HepG2 (cell line): ENCODE data around the gene RNGTT. TPM values are rescaled to one million over a fixed set of nuclear protein-coding genes. Genes with fewer than 3 reads are reported as not detected.
A peak's percentile ranks its signal among the peaks of the same experiment; 100 is the strongest.

Source experiments
- ATAC-seq: fragments of 200-7000 bp; cut with Tn5 transposase; 3 replicates; pipeline ENCODE4 v1.9.1; 2020; ENCODE audit warnings: mild to moderate bottlenecking, moderate library complexity
- BruUV-seq: library from RNA; stranded (reverse); fragments of 400-500 nt; replicated peaks from 2 replicates; lab custom pipeline; 2021; lab: Mats Ljungman, UMichigan
- CTCF ChIA-PET: fragments of 300-600 bp; formaldehyde crosslinking; extraction: SDS; loops from one replicate; lab custom pipeline; 2021; ENCODE audit warnings: low total read pairs, inconsistent platforms, low intra/inter-chr PET ratio; lab: Yijun Ruan, JAX
- POLR2A ChIA-PET: fragments of 350-600 bp; sonication (Branson Sonifier 250); formaldehyde crosslinking; loops from one replicate; lab custom pipeline; 2020; ENCODE audit warnings: antibody characterized with exemption, inconsistent platforms; lab: Yijun Ruan, JAX
- DNase-seq: peaks from one replicate; pipeline ENCODE4 v3.0.0-alpha.2; 2015; ENCODE audit warnings: low spot score
- FAIRE-seq: peaks from 3 replicates; lab custom pipeline; 2011; peaks lifted over from hg19 to GRCh38; lab: Jason Lieb, UNC
- H2AFZ ChIP-seq: one replicate; pipeline ENCODE4 v1.6.1; 2011; ENCODE audit warnings: low read length, inconsistent platforms
- H3K27ac ChIP-seq: fragments of 300-600 bp; 3 replicates; pipeline ENCODE4 v1.8.0; 2011; ENCODE audit warnings: mixed run types, mild to moderate bottlenecking, mixed read lengths, low read length, inconsistent platforms; ENCODE audit not compliant: insufficient read depth; ENCODE audit errors: extremely low read length
- H3K27me3 ChIP-seq, 2 experiments: fragments of 200-600 bp in 1 of 2; 2 replicates in 1 of 2; 3 replicates in 1 of 2; pipeline versions ENCODE4 v1.6.0 to v1.8.0; 2011; ENCODE audit warnings: low read length in 2 of 2, mild to moderate bottlenecking in 2 of 2, moderate library complexity in 2 of 2, inconsistent platforms in 1 of 2; ENCODE audit not compliant: insufficient read depth in 2 of 2, control insufficient read depth in 1 of 2
- H3K36me3 ChIP-seq, 2 experiments: fragments of 200-600 bp in 1 of 2; replicated peaks in 1 of 2; 2 replicates in 1 of 2; 3 replicates in 1 of 2; pipeline versions ENCODE4 v1.5.1 to v1.8.0; 2011; ENCODE audit warnings: low read length in 2 of 2, inconsistent platforms in 1 of 2; ENCODE audit not compliant: insufficient read depth in 2 of 2, control insufficient read depth in 1 of 2
- H3K4me1 ChIP-seq: 2 replicates; pipeline ENCODE4 v1.5.1; 2012; ENCODE audit warnings: low read length, inconsistent platforms; ENCODE audit not compliant: insufficient read depth
- H3K4me2 ChIP-seq: 2 replicates; pipeline ENCODE4 v1.6.0; 2011; ENCODE audit warnings: low read depth, low read length, inconsistent platforms
- H3K4me3 ChIP-seq, 3 experiments: fragments of 200-600 bp in 1 of 3; sonication (generic), shearing (Covaris generic) in 1 of 3; replicated peaks in 1 of 3; 2 replicates each; pipeline ENCODE4 v1.5.1; 2011 to 2016; ENCODE audit warnings: low read length in 3 of 3, inconsistent platforms in 2 of 3, low read depth in 2 of 3, mild to moderate bottlenecking in 2 of 3, control low read depth in 1 of 3, mixed read lengths in 1 of 3; ENCODE audit not compliant: insufficient read depth in 1 of 3
- H3K79me2 ChIP-seq: one replicate; pipeline ENCODE4 v1.6.1; 2011; ENCODE audit warnings: low read length, inconsistent platforms; ENCODE audit not compliant: insufficient read depth
- H3K9ac ChIP-seq: 2 replicates; pipeline ENCODE4 v1.6.0; 2011; ENCODE audit warnings: mild to moderate bottlenecking, low read depth, low read length, inconsistent platforms; ENCODE audit not compliant: insufficient read depth
- H3K9me3 ChIP-seq: 2 replicates; pipeline ENCODE4 v1.5.1; 2012; ENCODE audit warnings: mild to moderate bottlenecking, low read length
- H4K20me1 ChIP-seq: 2 replicates; pipeline ENCODE4 v1.6.0; 2011; ENCODE audit warnings: inconsistent platforms, mild to moderate bottlenecking, low read length, moderate library complexity; ENCODE audit not compliant: insufficient read depth
- BHLHE40 ChIP-seq: IDR thresholded peaks from 2 replicates; pipeline ENCODE4 v1.6.1; 2011; ENCODE audit warnings: low read length, improper control_type of control experiment
- GATAD2A ChIP-seq: IDR thresholded peaks from 2 replicates; pipeline ENCODE4 v1.6.1; 2016
- NFIC ChIP-seq: IDR thresholded peaks from 2 replicates; pipeline ENCODE4 v1.6.1; 2012; ENCODE audit warnings: mild to moderate bottlenecking, low read length, inconsistent platforms
- ONECUT2 ChIP-seq: sonication (generic); formaldehyde crosslinking; IDR thresholded peaks from 2 replicates; pipeline ENCODE4 v1.4.0; 2020; ENCODE audit warnings: missing genetic modification reagents
- POGZ ChIP-seq: sonication (generic); formaldehyde crosslinking; IDR thresholded peaks from 2 replicates; pipeline ENCODE4 v1.4.0; 2020; ENCODE audit warnings: mild to moderate bottlenecking, missing genetic modification reagents
- RNF2 ChIP-seq: fragments of 450-650 bp; conservative IDR thresholded peaks from 2 replicates; pipeline ENCODE4 v1.6.1; 2016; ENCODE audit warnings: low read depth
- SOX13 ChIP-seq, 3 experiments: fragments of 450-650 bp in 1 of 3; sonication (generic) in 1 of 3; formaldehyde crosslinking in 1 of 3; IDR thresholded peaks in 2 of 3; conservative IDR thresholded peaks in 1 of 3; 2 replicates each; pipeline versions ENCODE4 v1.5.0 to v1.6.1; 2016 to 2020; ENCODE audit warnings: antibody characterized with exemption in 1 of 3, mild to moderate bottlenecking in 1 of 3, missing compliant biosample characterization in 1 of 3, missing genetic modification reagents in 1 of 3, moderate library complexity in 1 of 3
- SOX5 ChIP-seq: IDR thresholded peaks from 2 replicates; pipeline ENCODE4 v1.6.1; 2016; ENCODE audit warnings: borderline replicate concordance
- ZMYM4 ChIP-seq: sonication (generic); formaldehyde crosslinking; IDR thresholded peaks from 2 replicates; pipeline ENCODE4 v1.8.1; 2023; ENCODE audit warnings: mild to moderate bottlenecking, missing genetic modification reagents
- ZNF263 ChIP-seq: sonication (generic); formaldehyde crosslinking; IDR thresholded peaks from 2 replicates; pipeline ENCODE4 v1.4.0; 2020; ENCODE audit warnings: missing genetic modification reagents
- ZNF354B ChIP-seq: sonication (generic); formaldehyde crosslinking; IDR thresholded peaks from 2 replicates; pipeline ENCODE4 v1.8.0; 2022; ENCODE audit warnings: mild to moderate bottlenecking, missing genetic modification reagents
- ZNF652 ChIP-seq: IDR thresholded peaks from 2 replicates; pipeline ENCODE4 v1.6.1; 2016; ENCODE audit warnings: low read depth, borderline replicate concordance
- ZNF776 ChIP-seq: sonication (generic); formaldehyde crosslinking; IDR thresholded peaks from 2 replicates; pipeline ENCODE4 v1.4.0; 2020; ENCODE audit warnings: mild to moderate bottlenecking, missing genetic modification reagents
- ZNF878 ChIP-seq: sonication (generic); formaldehyde crosslinking; IDR thresholded peaks from 2 replicates; pipeline ENCODE4 v1.8.1; 2023; ENCODE audit warnings: mild to moderate bottlenecking, missing genetic modification reagents, moderate library complexity
- ZNF891 ChIP-seq: sonication (generic); formaldehyde crosslinking; IDR thresholded peaks from 2 replicates; pipeline ENCODE4 v1.5.0; 2020; ENCODE audit warnings: mild to moderate bottlenecking, missing genetic modification reagents
- WGBS: methylation state at CpG from one replicate; pipeline ENCODE4 v1.1.6; 2017; ENCODE audit warnings: low lambda C conversion rate; 5-methylcytosine and 5-hydroxymethylcytosine counted together
- in situ Hi-C: cut with HindIII; loops from 2 replicates; pipeline ENCODE4 v1.10.0; 2017; ENCODE audit warnings: low pct_unique_long_range_greater_than_20kb; ENCODE audit not compliant: extremely low pct_ligation_motif_present
- intact Hi-C: fragments of 100-400 bp; cut with micrococcal nuclease; formaldehyde crosslinking; loops from one replicate; pipeline ENCODE4 v1.10.0; 2022; ENCODE audit not compliant: unreplicated experiment
- polyA plus RNA-seq, 8 experiments: library from polyadenylated mRNA; depleted of rRNA in 3 of 8; stranded (reverse) in 7 of 8; unstranded in 1 of 8; fragments of >200 nt; fragmentation: Illumina TruSeq in 4 of 8; extraction: Trizol in 4 of 8; gene quantifications; 2 replicates each; pipeline versions ENCODE4 v1.2.1 to v1.2.3, GENCODE V29; 2011 to 2016; ENCODE audit warnings: low read depth in 4 of 8, missing spikeins in 1 of 8, mixed read lengths in 1 of 8; ENCODE audit not compliant: insufficient read depth in 1 of 8
- total RNA-seq, 5 experiments: library from RNA; depleted of rRNA; stranded (reverse); fragments of >200 nt; fragmentation: Illumina TruSeq; extraction: Trizol; gene quantifications; 2 replicates each; pipeline ENCODE4 v1.2.3, GENCODE V29; 2016; ENCODE audit warnings: low read depth in 1 of 5
- TF ChIP-seq, protein P1 (sequence below): IDR thresholded peaks from 2 replicates; pipeline ENCODE4 v1.4.0; 2020; ENCODE audit warnings: mild to moderate bottlenecking, missing genetic modification reagents

RNGTT gene
- total and polyA plus RNA-seq, 2 of the 13 experiments (the other 11 are each of a cell fraction or from before 2014, with no cell fraction given): 6.0 to 22.6 TPM

DNA sequence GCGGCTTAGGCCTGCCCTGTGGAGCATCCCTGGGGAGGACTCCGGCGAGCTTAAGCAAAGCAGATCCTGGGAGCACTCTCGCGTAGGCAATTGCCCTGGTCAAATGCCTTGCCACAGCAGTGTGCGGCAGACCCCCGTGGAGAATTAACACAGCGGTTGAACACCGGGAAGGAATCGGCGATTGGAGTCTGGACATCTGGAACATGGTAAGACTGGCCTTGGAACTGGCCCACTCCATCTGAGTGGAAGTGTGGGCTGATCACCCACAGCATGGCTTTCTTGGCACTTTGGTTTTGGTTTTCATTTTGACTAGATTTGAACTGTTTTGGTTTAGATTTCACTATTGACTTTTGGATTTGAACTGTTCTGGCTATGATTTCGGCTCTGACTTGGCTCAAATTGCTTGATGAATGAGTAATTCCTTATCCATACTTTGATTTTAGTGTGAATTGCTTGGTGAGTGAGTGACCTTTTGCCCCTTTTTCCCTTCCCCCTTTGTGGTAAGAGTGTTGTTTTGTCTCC lies 300.7 kb downstream of the RNGTT start:
- BruUV-seq: no TSS peak
- FAIRE-seq (no peak), DNase-seq (no peak), ATAC-seq (no peak)
- H3K79me2 ChIP-seq: no peaks in the 10 kb centered on the region
- in situ Hi-C loops: no loop called here
- peaks cover 8% of the 10 kb centered on the region; the same call in 1 of the 2 replicates for H3K4me1 ChIP-seq
- no peak overlapping the region for H3K27ac ChIP-seq
- H3K4me3 ChIP-seq: no peak overlapping the region
- no peak overlapping the region for H3K9ac ChIP-seq
- 99% methylated on average over 12 of the region's 12 CpGs for WGBS
- intact Hi-C loops: no loop called here
- H2AFZ ChIP-seq: no peak overlapping the region
- TF ChIP-seq ZNF263 (0 out of 2 replicates have a peak, but pooled peaks have one; percentile 38), RNF2 (no peak)
- ChIA-PET CTCF (no interaction called here), POLR2A (no interaction called here)
- H4K20me1 ChIP-seq: no peaks in the 10 kb centered on the region
- 0 out of 5 replicates have a peak, but pooled peaks cover 0 to 1% of the 10 kb centered on the region in 2 experiments for H3K36me3 ChIP-seq
- peaks cover 16% of the 10 kb centered on the region; the same call in 1 of the 2 replicates for H3K9me3 ChIP-seq
- no peak overlapping the region for H3K4me2 ChIP-seq
- no peaks in the 10 kb centered on the region for H3K27me3 ChIP-seq

- in situ Hi-C loops: no loop called here
- no peak overlapping the region for H2AFZ ChIP-seq
- H3K79me2 ChIP-seq: no peaks in the 10 kb centered on the region
- peak; percentile 73 for ATAC-seq
- no TSS peak for BruUV-seq
- CTCF ChIA-PET: no interaction called here
- 0 out of 5 replicates have a peak, but pooled peaks cover 0 to 1% of the 10 kb centered on the region in 2 experiments for H3K36me3 ChIP-seq
- peak; percentile 60 for DNase-seq
- no peak overlapping the region for H3K4me2 ChIP-seq
- no peaks in the 10 kb centered on the region for H4K20me1 ChIP-seq
- H3K27ac ChIP-seq: no peak overlapping the region
- 61% methylated on average over 5 of the region's 5 CpGs for WGBS
- H3K9ac ChIP-seq: no peak overlapping the region
- POLR2A ChIA-PET: no interaction called here
- H3K4me3 ChIP-seq: no peak overlapping the region
- peaks cover 8% of the 10 kb centered on the region; the same call in 1 of the 2 replicates for H3K4me1 ChIP-seq
- intact Hi-C loops: no loop called here
- no peaks in the 10 kb centered on the region for H3K27me3 ChIP-seq
- H3K9me3 ChIP-seq: peaks cover 16% of the 10 kb centered on the region; the same call in 1 of the 2 replicates
- peak; percentile 57 for FAIRE-seq
- TF ChIP-seq BHLHE40 (peak; percentile 31; the same call in 1 of the 2 replicates), ONECUT2 (CRISPR knock-in tag) (peak; percentile 87), ZNF776 (no peak), ZMYM4 (CRISPR knock-in tag) (peak; percentile 82), ZNF652 (peak; percentile 88), NFIC (peak; percentile 75), ZNF354B (CRISPR knock-in tag) (no peak), SOX13 (IDR thresholded peaks at IDR 0.05) (no peak), SOX13 (CRISPR knock-in tag; conservative IDR thresholded peaks at IDR 0.05 in 1 of 2, IDR thresholded peaks at IDR 0.05 in 1 of 2) (peak in 1 of 2 experiments; percentile 50; a peak in 2 of 4 replicates), ZNF878 (CRISPR knock-in tag) (no peak), SOX5 (peak; percentile 47; the same call in 1 of the 2 replicates), GATAD2A (peak; percentile 31; the same call in 1 of the 2 replicates), POGZ (peak; percentile 27; the same call in 1 of the 2 replicates), ZNF891 (peak; percentile 77; the same call in 1 of the 2 replicates)
- TF ChIP-seq, protein P1, sequence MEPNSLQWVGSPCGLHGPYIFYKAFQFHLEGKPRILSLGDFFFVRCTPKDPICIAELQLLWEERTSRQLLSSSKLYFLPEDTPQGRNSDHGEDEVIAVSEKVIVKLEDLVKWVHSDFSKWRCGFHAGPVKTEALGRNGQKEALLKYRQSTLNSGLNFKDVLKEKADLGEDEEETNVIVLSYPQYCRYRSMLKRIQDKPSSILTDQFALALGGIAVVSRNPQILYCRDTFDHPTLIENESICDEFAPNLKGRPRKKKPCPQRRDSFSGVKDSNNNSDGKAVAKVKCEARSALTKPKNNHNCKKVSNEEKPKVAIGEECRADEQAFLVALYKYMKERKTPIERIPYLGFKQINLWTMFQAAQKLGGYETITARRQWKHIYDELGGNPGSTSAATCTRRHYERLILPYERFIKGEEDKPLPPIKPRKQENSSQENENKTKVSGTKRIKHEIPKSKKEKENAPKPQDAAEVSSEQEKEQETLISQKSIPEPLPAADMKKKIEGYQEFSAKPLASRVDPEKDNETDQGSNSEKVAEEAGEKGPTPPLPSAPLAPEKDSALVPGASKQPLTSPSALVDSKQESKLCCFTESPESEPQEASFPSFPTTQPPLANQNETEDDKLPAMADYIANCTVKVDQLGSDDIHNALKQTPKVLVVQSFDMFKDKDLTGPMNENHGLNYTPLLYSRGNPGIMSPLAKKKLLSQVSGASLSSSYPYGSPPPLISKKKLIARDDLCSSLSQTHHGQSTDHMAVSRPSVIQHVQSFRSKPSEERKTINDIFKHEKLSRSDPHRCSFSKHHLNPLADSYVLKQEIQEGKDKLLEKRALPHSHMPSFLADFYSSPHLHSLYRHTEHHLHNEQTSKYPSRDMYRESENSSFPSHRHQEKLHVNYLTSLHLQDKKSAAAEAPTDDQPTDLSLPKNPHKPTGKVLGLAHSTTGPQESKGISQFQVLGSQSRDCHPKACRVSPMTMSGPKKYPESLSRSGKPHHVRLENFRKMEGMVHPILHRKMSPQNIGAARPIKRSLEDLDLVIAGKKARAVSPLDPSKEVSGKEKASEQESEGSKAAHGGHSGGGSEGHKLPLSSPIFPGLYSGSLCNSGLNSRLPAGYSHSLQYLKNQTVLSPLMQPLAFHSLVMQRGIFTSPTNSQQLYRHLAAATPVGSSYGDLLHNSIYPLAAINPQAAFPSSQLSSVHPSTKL (CRISPR knock-in tag): peak; percentile 24; the same call in 1 of the 2 replicates
These were observed 301.2 kb downstream of the RNGTT start for GRCh38 chr6:88662163-88662580.
